ENCODE results near the gene JMY. TPM values are rescaled to one million over a fixed set of nuclear protein-coding genes. Genes with fewer than 3 reads are reported as not detected.
A peak's percentile ranks its signal among the peaks of the same experiment; 100 is the strongest.

Gene JMY
- total RNA-seq, 1 experiment from 2014 or later = 11.3 TPM

DNA sequence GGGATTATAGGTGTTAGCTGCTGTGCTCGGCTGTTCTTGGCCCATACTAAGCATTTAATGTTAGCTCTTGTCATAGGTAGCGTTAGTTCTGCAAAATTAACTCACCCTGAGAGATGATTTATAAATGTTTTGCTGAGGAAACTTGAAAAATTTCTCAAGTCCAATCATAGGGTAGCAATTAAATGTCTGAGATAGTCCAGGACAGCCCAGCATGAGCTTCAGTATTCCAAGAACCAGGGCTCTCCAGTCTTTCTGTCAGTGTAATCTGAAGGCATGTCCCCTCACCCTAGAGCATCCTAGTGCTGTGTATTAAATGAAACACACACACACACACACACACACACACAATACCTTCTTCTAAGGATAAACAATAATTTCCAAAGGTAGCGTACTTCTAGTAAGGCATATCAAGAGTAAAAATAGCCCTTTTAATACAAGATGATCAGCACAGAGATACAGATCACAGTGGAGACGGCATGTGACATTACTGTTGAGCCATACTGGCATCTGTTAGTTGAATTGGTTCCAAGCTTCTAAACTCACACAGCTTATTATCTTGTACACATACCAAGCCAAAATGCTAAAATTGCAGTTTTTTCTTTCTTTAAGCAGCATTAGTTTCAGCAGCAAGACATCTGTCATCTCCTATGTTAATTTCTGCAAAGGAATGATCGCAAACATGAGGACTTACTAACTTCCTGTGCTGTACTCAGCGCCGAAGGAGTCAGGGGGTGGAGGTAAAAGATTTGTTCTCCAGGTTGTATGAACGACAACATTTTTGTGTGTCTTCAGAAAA, 46.3 kb upstream of the JMY start:
- no TSS peak for BruUV-seq (replicated peaks)
- Histone ChIP-seq H3K4me3 (ENCODE audit: low read depth, low read length) (no peak overlapping the region), H3K36me3 (ENCODE audit: control insufficient read depth, insufficient read depth, low read length) (no peaks in the 10 kb centered on the region), H3K27me3 (replicated peaks; ENCODE audit: control insufficient read depth, insufficient read depth, low read length) (no peaks in the 10 kb centered on the region), H3K9me3 (no peaks in the 10 kb centered on the region), H3K4me1 (no peaks in the 10 kb centered on the region)
- H3K36me3 Mint-ChIP-seq (ENCODE audit: insufficient read depth, unreplicated experiment) = no peaks in the 10 kb centered on the region
- ChIA-PET CTCF (no interaction called here), POLR2A (interaction anchor here (0.6 kb wide), 1 partner anchor 57 kb away, joined by 8 read pairs; no protein-coding TSS in a partner anchor)
- H3K4me1 Mint-ChIP-seq (ENCODE audit: low read depth, unreplicated experiment) = no peaks in the 10 kb centered on the region
- intact Hi-C loops (cut with micrococcal nuclease; ENCODE audit: unreplicated experiment) = no loop called here
- no peak overlapping the region for H3K4me3 Mint-ChIP-seq (ENCODE audit: unreplicated experiment)
- no peaks in the 10 kb centered on the region for H3K27me3 Mint-ChIP-seq (ENCODE audit: insufficient read depth, unreplicated experiment)
- no peak for DNase-seq
- no peaks in the 10 kb centered on the region for H3K9me3 Mint-ChIP-seq (ENCODE audit: unreplicated experiment)
- TF ChIP-seq, protein P1, sequence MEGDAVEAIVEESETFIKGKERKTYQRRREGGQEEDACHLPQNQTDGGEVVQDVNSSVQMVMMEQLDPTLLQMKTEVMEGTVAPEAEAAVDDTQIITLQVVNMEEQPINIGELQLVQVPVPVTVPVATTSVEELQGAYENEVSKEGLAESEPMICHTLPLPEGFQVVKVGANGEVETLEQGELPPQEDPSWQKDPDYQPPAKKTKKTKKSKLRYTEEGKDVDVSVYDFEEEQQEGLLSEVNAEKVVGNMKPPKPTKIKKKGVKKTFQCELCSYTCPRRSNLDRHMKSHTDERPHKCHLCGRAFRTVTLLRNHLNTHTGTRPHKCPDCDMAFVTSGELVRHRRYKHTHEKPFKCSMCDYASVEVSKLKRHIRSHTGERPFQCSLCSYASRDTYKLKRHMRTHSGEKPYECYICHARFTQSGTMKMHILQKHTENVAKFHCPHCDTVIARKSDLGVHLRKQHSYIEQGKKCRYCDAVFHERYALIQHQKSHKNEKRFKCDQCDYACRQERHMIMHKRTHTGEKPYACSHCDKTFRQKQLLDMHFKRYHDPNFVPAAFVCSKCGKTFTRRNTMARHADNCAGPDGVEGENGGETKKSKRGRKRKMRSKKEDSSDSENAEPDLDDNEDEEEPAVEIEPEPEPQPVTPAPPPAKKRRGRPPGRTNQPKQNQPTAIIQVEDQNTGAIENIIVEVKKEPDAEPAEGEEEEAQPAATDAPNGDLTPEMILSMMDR (IDR thresholded peaks at IDR 0.05; ENCODE audit: insufficient read depth in 1 of 2, low read depth in 1 of 2, low read length in 1 of 2, severe bottlenecking in 1 of 2, unreplicated experiment in 1 of 2) = no peak
- H3K27ac Mint-ChIP-seq (ENCODE audit: unreplicated experiment) = no peak overlapping the region

DNA sequence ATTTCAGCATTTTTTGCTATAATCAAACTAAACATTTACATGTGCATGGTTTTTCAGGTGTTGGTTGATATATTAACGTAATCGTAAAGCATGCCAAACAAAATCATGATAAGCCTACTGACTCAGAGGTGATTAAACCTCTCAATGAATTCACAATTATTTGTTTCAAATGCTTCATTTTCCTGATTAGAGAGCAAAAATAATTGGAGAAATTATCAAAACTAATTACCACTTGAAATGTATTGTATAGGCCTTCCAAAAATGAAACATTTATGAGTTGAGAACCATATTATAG, 45.7 kb upstream of the JMY start:
- no peaks in the 10 kb centered on the region for H3K36me3 ChIP-seq (ENCODE audit: control insufficient read depth, insufficient read depth, low read length)
- Mint-ChIP-seq H3K36me3 (ENCODE audit: insufficient read depth, unreplicated experiment) (no peaks in the 10 kb centered on the region), H3K4me1 (ENCODE audit: low read depth, unreplicated experiment) (no peaks in the 10 kb centered on the region), H3K27ac (ENCODE audit: unreplicated experiment) (no peak overlapping the region), H3K27me3 (ENCODE audit: insufficient read depth, unreplicated experiment) (no peaks in the 10 kb centered on the region), H3K4me3 (ENCODE audit: unreplicated experiment) (no peak overlapping the region), H3K9me3 (ENCODE audit: unreplicated experiment) (no peaks in the 10 kb centered on the region)
- no peaks in the 10 kb centered on the region for H3K9me3 ChIP-seq
- BruUV-seq (replicated peaks) = no TSS peak
- H3K4me1 ChIP-seq = no peaks in the 10 kb centered on the region
- H3K27me3 ChIP-seq (replicated peaks; ENCODE audit: control insufficient read depth, insufficient read depth, low read length) = no peaks in the 10 kb centered on the region
- TF ChIP-seq, protein P1 (IDR thresholded peaks at IDR 0.05; ENCODE audit: insufficient read depth in 1 of 2, low read depth in 1 of 2, low read length in 1 of 2, severe bottlenecking in 1 of 2, unreplicated experiment in 1 of 2) = no peak
- ChIA-PET CTCF (no interaction called here), POLR2A (interaction anchor here (0.6 kb wide), 1 partner anchor 57 kb away, joined by 8 read pairs; no protein-coding TSS in a partner anchor)
- intact Hi-C loops (cut with micrococcal nuclease; ENCODE audit: unreplicated experiment) = no loop called here
- no peak for DNase-seq
- H3K4me3 ChIP-seq (ENCODE audit: low read depth, low read length) = no peak overlapping the region

DNA sequence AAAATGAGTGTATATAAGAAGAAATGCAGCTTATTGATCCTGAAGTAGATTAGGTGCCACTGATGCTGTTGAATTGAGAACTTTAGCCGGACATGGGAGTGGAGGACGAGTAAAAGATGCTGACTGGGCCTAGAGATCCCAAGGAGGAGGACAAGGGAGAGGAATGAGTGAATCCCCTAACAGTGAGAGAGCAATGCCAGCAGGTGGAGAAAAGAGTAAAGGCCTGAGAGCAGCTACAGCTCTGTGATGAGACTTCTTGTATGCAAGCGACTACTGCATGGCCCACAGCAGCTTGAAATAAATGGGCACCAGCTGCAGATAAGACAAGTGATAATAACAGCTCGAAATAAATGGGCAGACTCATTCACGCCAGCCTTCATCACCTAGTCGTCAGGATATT, 44.5 kb upstream of the JMY start:
- Mint-ChIP-seq H3K27me3 (ENCODE audit: insufficient read depth, unreplicated experiment) (no peaks in the 10 kb centered on the region), H3K27ac (ENCODE audit: unreplicated experiment) (no peak overlapping the region), H3K4me1 (ENCODE audit: low read depth, unreplicated experiment) (no peaks in the 10 kb centered on the region), H3K4me3 (ENCODE audit: unreplicated experiment) (no peak overlapping the region), H3K36me3 (ENCODE audit: insufficient read depth, unreplicated experiment) (no peaks in the 10 kb centered on the region), H3K9me3 (ENCODE audit: unreplicated experiment) (no peaks in the 10 kb centered on the region)
- Histone ChIP-seq H3K9me3 (no peaks in the 10 kb centered on the region), H3K4me1 (no peaks in the 10 kb centered on the region), H3K27me3 (replicated peaks; ENCODE audit: control insufficient read depth, insufficient read depth, low read length) (no peaks in the 10 kb centered on the region), H3K36me3 (ENCODE audit: control insufficient read depth, insufficient read depth, low read length) (no peaks in the 10 kb centered on the region), H3K4me3 (ENCODE audit: low read depth, low read length) (no peak overlapping the region)
- DNase-seq = no peak
- intact Hi-C loops (cut with micrococcal nuclease; ENCODE audit: unreplicated experiment) = no loop called here
- BruUV-seq (replicated peaks) = no TSS peak
- CTCF ChIA-PET = no interaction called here
- TF ChIP-seq, protein P1 (IDR thresholded peaks at IDR 0.05; ENCODE audit: insufficient read depth in 1 of 2, low read depth in 1 of 2, low read length in 1 of 2, severe bottlenecking in 1 of 2, unreplicated experiment in 1 of 2) = peak in 1 of 2 experiments; percentile 5
- POLR2A ChIA-PET = no interaction called here

Data from Caco-2 (cell line).